HL-60 (cell line): ENCODE measurements around the gene TDRD10.

ENCODE experiments used
- CTCF ChIP-seq: IDR thresholded peaks from one replicate; pipeline ENCODE4 v1.5.1; 2011; ENCODE audit warnings: low read length, control low read depth, inconsistent platforms; ENCODE audit not compliant: insufficient read depth
- GABPA ChIP-seq: IDR thresholded peaks from 2 replicates; pipeline ENCODE4 v1.6.1; 2012; ENCODE audit warnings: low read depth
- POLR2AphosphoS5 ChIP-seq: IDR thresholded peaks from 2 replicates; pipeline ENCODE4 v1.6.1; 2012; ENCODE audit warnings: low read depth

- no peak for TF ChIP-seq CTCF
- no peak for TF ChIP-seq POLR2AphosphoS5
- TF ChIP-seq GABPA, result no peak
Measured at GRCh38 chr1:154547105-154547732, 45.2 kb downstream of the TDRD10 start.
